Measurements from ENCODE around the gene PRIMA1. TPM values are rescaled to one million over a fixed set of nuclear protein-coding genes. Genes with fewer than 3 reads are reported as not detected.

PRIMA1 gene
- polyA plus RNA-seq, 1 of the 3 experiments (the other 2 are of a cell fraction), result 0.18 TPM

Other genes with a start within 250 kb of the PRIMA1 start
- gene FAM181A, start 138.9 kb upstream of the PRIMA1 start, polyA plus RNA-seq (2012; rRNA removed), result not detected in 2 replicates
- gene ASB2, start 188.1 kb upstream of the PRIMA1 start, polyA plus RNA-seq (2012; rRNA removed), result 0.13 and 0.15 TPM in 2 replicates
- not detected in 2 replicates for gene CCDC197, start 208.8 kb upstream of the PRIMA1 start, polyA plus RNA-seq (2012; rRNA removed)
- gene OTUB2, start 237.9 kb upstream of the PRIMA1 start, polyA plus RNA-seq (2012; rRNA removed), result 1.3 and 1.4 TPM in 2 replicates

Measured in SK-N-SH (cell line).